Body of pancreas (tissue), 4 donors: ENCODE results near the gene NPPA. TPM values are rescaled to one million over a fixed set of nuclear protein-coding genes. Genes with fewer than 3 reads are reported as not detected.

ENCODE experiments used
- ATAC-seq: fragments of 150-250 bp; one replicate; pipeline ENCODE4 v1.9.1; 2016
- DNase-seq, 4 donors: peaks; one replicate each; pipeline ENCODE4 v3.0.0-alpha.2; 2019
- H3K27ac ChIP-seq, 4 donors: fragments of 200-600 bp; sonication (generic); 1 replicate in 3 of 4; 2 replicates in 1 of 4; pipeline versions ENCODE4 v1.5.1 to v1.6.1; 2016 to 2019; ENCODE audit warnings: mild to moderate bottlenecking in 1 of 4, mixed read lengths in 1 of 4, moderate library complexity in 1 of 4
- H3K27me3 ChIP-seq, 2 donors: fragments of 200-600 bp; sonication (generic); one replicate each; pipeline ENCODE4 v1.6.0; 2016; ENCODE audit warnings: mild to moderate bottlenecking in 1 of 2
- H3K36me3 ChIP-seq, 2 donors: fragments of 200-600 bp; sonication (generic); replicated peaks in 1 of 2; 2 replicates each; pipeline ENCODE4 v1.5.1; 2016; ENCODE audit warnings: low read depth in 2 of 2; ENCODE audit not compliant: insufficient read depth in 1 of 2
- H3K4me1 ChIP-seq: fragments of 200-600 bp; sonication (generic); one replicate; pipeline ENCODE4 v1.6.0; 2016
- H3K4me3 ChIP-seq, 2 donors: fragments of 200-600 bp; sonication (generic); 1 replicate in 1 of 2; 2 replicates in 1 of 2; pipeline ENCODE4 v1.5.1; 2016 to 2019
- H3K9me3 ChIP-seq, 3 donors: fragments of 200-600 bp; sonication (generic); 1 replicate in 2 of 3; 2 replicates in 1 of 3; pipeline ENCODE4 v1.5.1; 2016
- POLR2A ChIP-seq, 3 donors: fragments of 450-650 bp; IDR thresholded peaks; one replicate each; pipeline ENCODE4 v1.6.1; 2016; ENCODE audit warnings: antibody characterized with exemption in 3 of 3, mild to moderate bottlenecking in 2 of 3
- WGBS, 2 donors: methylation state at CpG; one replicate each; pipeline ENCODE4 v1.1.5; 2017; 5-methylcytosine and 5-hydroxymethylcytosine counted together
- intact Hi-C: fragments of 100-400 bp; cut with DNase I; formaldehyde crosslinking; loops from one replicate; pipeline ENCODE4 v1.15.1; 2023
- total RNA-seq, 2 donors: library from RNA; depleted of rRNA; stranded (reverse); fragments of >200 nt; gene quantifications; one replicate each; pipeline ENCODE4 v1.1.0, GENCODE V29; 2016
- TF ChIP-seq, protein P1 (sequence below), 7 experiments: fragments of 450-650 bp in 4 of 7; fragments of 200-600 bp in 3 of 7; sonication (generic) in 3 of 7; IDR thresholded peaks; one replicate each; pipeline ENCODE4 v1.5.1; 2016 to 2019; ENCODE audit warnings: antibody characterized with exemption in 7 of 7

The NPPA gene
- total RNA-seq, 2 donors from 2014 or later = 25.4 TPM; not detected in 1

DNA sequence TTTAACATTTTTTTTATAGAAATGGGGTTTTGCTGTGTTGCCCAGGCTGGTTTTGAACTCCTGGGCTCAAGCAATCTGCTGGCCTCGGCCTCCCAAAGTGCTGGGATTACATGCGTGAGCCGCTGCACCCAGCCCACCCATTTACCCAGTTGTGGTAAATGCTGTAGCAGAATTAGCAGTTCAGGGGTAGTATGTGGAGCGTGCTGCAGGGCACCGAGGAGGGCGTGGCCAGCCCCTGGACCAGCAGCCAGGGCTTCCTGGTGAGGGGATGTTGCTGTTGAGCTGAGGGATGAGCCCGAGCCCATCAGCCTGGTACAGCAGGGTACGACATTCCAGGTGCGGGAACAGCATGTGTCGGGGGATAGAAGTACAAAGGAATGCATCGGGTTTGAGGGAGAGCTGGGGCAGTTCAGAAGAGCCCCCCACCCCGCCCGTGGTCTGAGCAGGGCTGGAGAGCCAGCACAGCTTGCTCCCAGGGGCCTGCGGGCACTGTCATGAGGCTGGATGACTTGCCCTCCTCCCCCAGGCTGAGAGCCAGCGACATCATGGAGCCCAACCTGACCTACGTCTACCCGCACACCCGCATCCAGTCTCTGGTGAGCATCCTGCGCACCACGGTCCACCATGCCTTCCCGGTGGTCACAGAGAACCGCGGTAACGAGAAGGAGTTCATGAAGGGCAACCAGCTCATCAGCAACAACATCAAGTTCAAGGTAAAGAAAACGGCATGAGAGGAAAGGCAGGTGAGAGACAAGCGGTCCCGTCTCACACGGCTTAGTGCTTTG is 11.9 kb downstream of the NPPA start:
- DNase-seq (no peak), ATAC-seq (no peak)
- intact Hi-C loops = loop anchor here (5.0 to 10.0 kb wide), 2 partner anchors 57 to 129 kb away; no protein-coding TSS in a partner anchor
- TF ChIP-seq, protein P1, sequence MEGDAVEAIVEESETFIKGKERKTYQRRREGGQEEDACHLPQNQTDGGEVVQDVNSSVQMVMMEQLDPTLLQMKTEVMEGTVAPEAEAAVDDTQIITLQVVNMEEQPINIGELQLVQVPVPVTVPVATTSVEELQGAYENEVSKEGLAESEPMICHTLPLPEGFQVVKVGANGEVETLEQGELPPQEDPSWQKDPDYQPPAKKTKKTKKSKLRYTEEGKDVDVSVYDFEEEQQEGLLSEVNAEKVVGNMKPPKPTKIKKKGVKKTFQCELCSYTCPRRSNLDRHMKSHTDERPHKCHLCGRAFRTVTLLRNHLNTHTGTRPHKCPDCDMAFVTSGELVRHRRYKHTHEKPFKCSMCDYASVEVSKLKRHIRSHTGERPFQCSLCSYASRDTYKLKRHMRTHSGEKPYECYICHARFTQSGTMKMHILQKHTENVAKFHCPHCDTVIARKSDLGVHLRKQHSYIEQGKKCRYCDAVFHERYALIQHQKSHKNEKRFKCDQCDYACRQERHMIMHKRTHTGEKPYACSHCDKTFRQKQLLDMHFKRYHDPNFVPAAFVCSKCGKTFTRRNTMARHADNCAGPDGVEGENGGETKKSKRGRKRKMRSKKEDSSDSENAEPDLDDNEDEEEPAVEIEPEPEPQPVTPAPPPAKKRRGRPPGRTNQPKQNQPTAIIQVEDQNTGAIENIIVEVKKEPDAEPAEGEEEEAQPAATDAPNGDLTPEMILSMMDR (IDR thresholded peaks at IDR 0.05) = no peak
- TF ChIP-seq POLR2A (IDR thresholded peaks at IDR 0.05) = no peak
- Histone ChIP-seq H3K27ac (no peak overlapping the region), H3K9me3 (no peaks in the 10 kb centered on the region), H3K27me3 (no peaks in the 10 kb centered on the region), H3K4me3 (no peak overlapping the region), H3K36me3 (peaks cover 8 to 31% of the 10 kb centered on the region in 2 donors), H3K4me1 (no peaks in the 10 kb centered on the region)
- WGBS, 2 donors = 90 to 95% methylated on average over 25 to 27 of the region's 28 CpGs

- H3K4me3 ChIP-seq = no peak overlapping the region
- ATAC-seq (no peak), DNase-seq (no peak)
- 92 to 94% methylated on average over 13 of the region's 13 CpGs for WGBS, 2 donors
- no peak overlapping the region for H3K27ac ChIP-seq
- intact Hi-C loops = loop anchor here (10.0 kb wide), 1 partner anchor 131 kb away; no protein-coding TSS in a partner anchor
- peaks cover 6 to 38% of the 10 kb centered on the region in 2 donors for H3K36me3 ChIP-seq
- TF ChIP-seq, protein P1 (IDR thresholded peaks at IDR 0.05) = no peak
- no peak for TF ChIP-seq POLR2A (IDR thresholded peaks at IDR 0.05)
- no peaks in the 10 kb centered on the region for H3K9me3 ChIP-seq
- no peaks in the 10 kb centered on the region for H3K27me3 ChIP-seq
- no peaks in the 10 kb centered on the region for H3K4me1 ChIP-seq
Observed at GRCh38 chr1:11833900-11834299, 13.7 kb downstream of the NPPA start.

- Histone ChIP-seq H3K9me3 (no peaks in the 10 kb centered on the region), H3K4me3 (no peak overlapping the region), H3K27me3 (no peaks in the 10 kb centered on the region), H3K27ac (no peak overlapping the region), H3K36me3 (peaks cover 6 to 40% of the 10 kb centered on the region in 2 donors), H3K4me1 (no peaks in the 10 kb centered on the region)
- TF ChIP-seq, protein P1 (IDR thresholded peaks at IDR 0.05) = no peak
- TF ChIP-seq POLR2A (IDR thresholded peaks at IDR 0.05) = no peak
- no peak for ATAC-seq
- no peak for DNase-seq
- intact Hi-C loops = loop anchor here (10.0 kb wide), 1 partner anchor 131 kb away; no protein-coding TSS in a partner anchor
- WGBS, 2 donors = 88 to 94% methylated on average over 8 of the region's 8 CpGs
Observed at GRCh38 chr1:11833497-11833896, 14.1 kb downstream of the NPPA start.

- intact Hi-C loops = loop anchor here (10.0 kb wide), 1 partner anchor 133 kb away; no protein-coding TSS in a partner anchor
- 46 to 60% methylated on average over 8 to 9 of the region's 9 CpGs for WGBS, 2 donors
Observed at GRCh38 chr1:11831945-11832725, 15.4 kb downstream of the NPPA start.

More at GRCh38 chr1:11831945-11832725, 15.4 kb downstream of the NPPA start:
- TF ChIP-seq, protein P1 (IDR thresholded peaks at IDR 0.05) = no peak
- TF ChIP-seq POLR2A (IDR thresholded peaks at IDR 0.05) = no peak
- Histone ChIP-seq H3K36me3 (peaks cover 12 to 39% of the 10 kb centered on the region in 2 donors), H3K27me3 (no peaks in the 10 kb centered on the region), H3K4me1 (no peaks in the 10 kb centered on the region), H3K27ac (no peak overlapping the region), H3K4me3 (no peak overlapping the region), H3K9me3 (no peaks in the 10 kb centered on the region)
- ATAC-seq (no peak), DNase-seq (no peak)
